Esophagus squamous epithelium (tissue), 5 donors: ENCODE results near the gene SLC35E1. TPM values are rescaled to one million over a fixed set of nuclear protein-coding genes. Genes with fewer than 3 reads are reported as not detected.

Source experiments
- DNase-seq: peaks from one replicate; lab custom pipeline; 2025; lab: John Stamatoyannopoulos, UW
- H3K27ac ChIP-seq, 4 donors: fragments of 200-600 bp; sonication (generic); one replicate each; pipeline ENCODE4 v1.5.1; 2016 to 2019; ENCODE audit warnings: mild to moderate bottlenecking in 1 of 4
- H3K27me3 ChIP-seq, 4 donors: fragments of 200-600 bp; sonication (generic); 1 replicate in 3 of 4; 2 replicates in 1 of 4; pipeline versions ENCODE4 v1.5.1 to v1.6.0; 2017 to 2021; ENCODE audit warnings: antibody characterized with exemption in 1 of 4
- H3K36me3 ChIP-seq, 3 donors: fragments of 200-600 bp; sonication (generic); one replicate each; pipeline ENCODE4 v1.5.1; 2016 to 2019
- H3K4me1 ChIP-seq, 3 donors: fragments of 200-600 bp; sonication (generic); one replicate each; pipeline ENCODE4 v1.5.1; 2017 to 2019
- H3K4me3 ChIP-seq, 4 donors: fragments of 200-600 bp; sonication (generic); 1 replicate in 3 of 4; 2 replicates in 1 of 4; pipeline ENCODE4 v1.5.1; 2016 to 2019; ENCODE audit warnings: mild to moderate bottlenecking in 2 of 4, moderate library complexity in 1 of 4
- H3K9me3 ChIP-seq, 3 donors: fragments of 200-600 bp; sonication (generic); one replicate each; pipeline ENCODE4 v1.5.1; 2016 to 2019
- POLR2A ChIP-seq, 4 donors: fragments of 450-650 bp; IDR thresholded peaks; one replicate each; pipeline ENCODE4 v1.6.1; 2017; ENCODE audit warnings: antibody characterized with exemption in 4 of 4, mild to moderate bottlenecking in 4 of 4, moderate library complexity in 3 of 4
- WGBS, 2 donors: methylation state at CpG; one replicate each; pipeline ENCODE4 v1.1.5; 2018; 5-methylcytosine and 5-hydroxymethylcytosine counted together
- intact Hi-C: fragments of 100-400 bp; cut with DNase I; formaldehyde crosslinking; loops from one replicate; pipeline ENCODE4 v1.15.0; 2022
- total RNA-seq, 4 donors: library from RNA; depleted of rRNA; stranded (reverse); fragments of >200 nt; gene quantifications; one replicate each; pipeline ENCODE4 v1.1.0, GENCODE V29; 2016
- TF ChIP-seq, protein P1 (sequence below), 6 experiments: fragments of 450-650 bp in 4 of 6; fragments of 200-600 bp in 2 of 6; sonication (generic) in 2 of 6; IDR thresholded peaks; one replicate each; pipeline ENCODE4 v1.5.1; 2016 to 2019; ENCODE audit warnings: antibody characterized with exemption in 6 of 6, mild to moderate bottlenecking in 4 of 6, moderate library complexity in 4 of 6
- donor health status: DM: yes; HTN: yes; CAD: no.

The SLC35E1 gene
- total RNA-seq, 4 donors from 2014 or later: 22.6 to 29.4 (median 25.3) TPM

DNA sequence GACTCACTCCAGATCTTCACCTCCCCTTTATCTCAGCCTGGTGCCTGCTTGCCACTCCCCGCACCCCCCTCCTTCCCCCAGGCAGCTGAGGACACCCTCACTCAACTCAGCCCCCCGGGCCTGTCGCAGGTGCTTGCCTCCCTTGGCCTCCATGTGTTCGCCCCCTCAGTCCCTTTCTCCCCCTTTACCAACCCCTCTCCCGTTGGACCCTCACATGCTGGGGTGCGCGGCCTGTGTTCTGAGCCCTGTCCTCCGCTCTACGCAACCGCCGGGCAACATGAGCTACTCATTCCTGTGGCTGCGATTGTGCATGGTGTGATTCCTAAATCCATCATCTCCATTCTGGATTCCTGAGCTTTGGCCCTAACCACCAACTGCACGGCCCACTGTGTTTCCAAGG lies 35.1 kb downstream of the SLC35E1 start:
- H3K36me3 ChIP-seq: peaks cover 15 to 84% (median 36%) of the 10 kb centered on the region in 3 donors
- H3K4me1 ChIP-seq: peaks cover 18 to 44% (median 23%) of the 10 kb centered on the region in 3 donors

DNA sequence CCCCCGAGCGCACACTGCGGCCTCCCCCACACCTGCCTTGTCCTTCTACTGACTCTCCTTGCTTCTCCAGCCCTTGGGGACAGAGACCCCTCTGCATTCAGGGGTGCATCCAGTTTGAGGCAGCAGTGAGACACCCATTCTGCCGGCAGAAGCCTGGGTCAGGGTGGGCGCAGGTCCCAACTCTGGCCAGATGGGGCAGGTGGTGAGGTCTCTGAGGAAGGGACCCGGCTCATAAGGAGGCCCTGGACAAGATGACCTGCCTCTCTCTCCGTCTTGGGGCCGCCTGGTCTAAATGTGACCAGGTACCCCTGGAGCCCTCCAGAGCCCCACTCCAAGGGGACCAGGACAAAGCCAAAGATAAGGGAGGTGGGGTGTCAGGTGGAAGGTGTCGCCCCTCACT lies 36.1 kb downstream of the SLC35E1 start:
- intact Hi-C loops: no loop called here

More for the DNA sequence above, 35.1 kb downstream of the SLC35E1 start:
- H3K4me3 ChIP-seq: no peak overlapping the region
- no peak overlapping the region for H3K27ac ChIP-seq
- TF ChIP-seq POLR2A (IDR thresholded peaks at IDR 0.05): no peak
- TF ChIP-seq, protein P1, sequence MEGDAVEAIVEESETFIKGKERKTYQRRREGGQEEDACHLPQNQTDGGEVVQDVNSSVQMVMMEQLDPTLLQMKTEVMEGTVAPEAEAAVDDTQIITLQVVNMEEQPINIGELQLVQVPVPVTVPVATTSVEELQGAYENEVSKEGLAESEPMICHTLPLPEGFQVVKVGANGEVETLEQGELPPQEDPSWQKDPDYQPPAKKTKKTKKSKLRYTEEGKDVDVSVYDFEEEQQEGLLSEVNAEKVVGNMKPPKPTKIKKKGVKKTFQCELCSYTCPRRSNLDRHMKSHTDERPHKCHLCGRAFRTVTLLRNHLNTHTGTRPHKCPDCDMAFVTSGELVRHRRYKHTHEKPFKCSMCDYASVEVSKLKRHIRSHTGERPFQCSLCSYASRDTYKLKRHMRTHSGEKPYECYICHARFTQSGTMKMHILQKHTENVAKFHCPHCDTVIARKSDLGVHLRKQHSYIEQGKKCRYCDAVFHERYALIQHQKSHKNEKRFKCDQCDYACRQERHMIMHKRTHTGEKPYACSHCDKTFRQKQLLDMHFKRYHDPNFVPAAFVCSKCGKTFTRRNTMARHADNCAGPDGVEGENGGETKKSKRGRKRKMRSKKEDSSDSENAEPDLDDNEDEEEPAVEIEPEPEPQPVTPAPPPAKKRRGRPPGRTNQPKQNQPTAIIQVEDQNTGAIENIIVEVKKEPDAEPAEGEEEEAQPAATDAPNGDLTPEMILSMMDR (IDR thresholded peaks at IDR 0.05): no peak
- H3K27me3 ChIP-seq: no peaks in the 10 kb centered on the region
- DNase-seq: no peak
- intact Hi-C loops: no loop called here
- no peaks in the 10 kb centered on the region for H3K9me3 ChIP-seq
- WGBS, 2 donors: 91 to 95% methylated on average over 11 to 12 of the region's 13 CpGs

DNA sequence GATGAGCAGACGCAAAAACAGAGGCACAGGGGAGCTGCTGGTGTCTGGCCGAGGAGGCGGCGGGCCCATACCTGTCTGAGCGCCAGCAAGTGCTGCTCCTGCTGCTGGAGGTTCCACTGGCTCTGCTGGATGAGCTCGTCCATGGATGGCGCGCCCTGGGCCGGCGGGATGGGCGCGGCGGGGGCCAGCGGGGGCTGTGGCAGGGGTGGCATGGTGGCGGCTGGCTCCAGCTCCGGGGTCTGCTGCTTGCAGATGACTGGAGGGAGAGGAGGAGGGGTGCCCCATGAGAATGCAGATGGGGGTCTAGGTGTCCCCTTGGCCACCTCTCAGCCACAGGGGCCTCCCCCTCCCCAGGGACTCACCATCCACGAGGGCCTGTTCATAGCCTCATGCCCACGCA lies 36.8 kb downstream of the SLC35E1 start:
- Histone ChIP-seq H3K36me3 (peaks cover 32 to 100% (median 53%) of the 10 kb centered on the region in 3 donors), H3K27me3 (no peaks in the 10 kb centered on the region), H3K4me3 (no peak overlapping the region), H3K27ac (no peak overlapping the region), H3K4me1 (peaks cover 5 to 30% (median 11%) of the 10 kb centered on the region in 3 donors), H3K9me3 (no peaks in the 10 kb centered on the region)
- DNase-seq: no peak
- WGBS, 2 donors: 79 to 100% methylated on average over 1 to 2 of the region's 18 CpGs
- intact Hi-C loops: no loop called here
- TF ChIP-seq POLR2A (IDR thresholded peaks at IDR 0.05): no peak
- TF ChIP-seq, protein P1 (IDR thresholded peaks at IDR 0.05): no peak

More for the DNA sequence above, 36.1 kb downstream of the SLC35E1 start:
- Histone ChIP-seq H3K27me3 (no peaks in the 10 kb centered on the region), H3K4me3 (no peak overlapping the region), H3K36me3 (peaks cover 25 to 94% (median 46%) of the 10 kb centered on the region in 3 donors), H3K27ac (no peak overlapping the region), H3K9me3 (no peaks in the 10 kb centered on the region), H3K4me1 (peaks cover 13 to 38% (median 18%) of the 10 kb centered on the region in 3 donors)
- TF ChIP-seq, protein P1 (IDR thresholded peaks at IDR 0.05): no peak
- TF ChIP-seq POLR2A (IDR thresholded peaks at IDR 0.05): no peak
- WGBS, 2 donors: 97 to 100% methylated on average over 4 to 5 of the region's 9 CpGs
- no peak for DNase-seq

DNA sequence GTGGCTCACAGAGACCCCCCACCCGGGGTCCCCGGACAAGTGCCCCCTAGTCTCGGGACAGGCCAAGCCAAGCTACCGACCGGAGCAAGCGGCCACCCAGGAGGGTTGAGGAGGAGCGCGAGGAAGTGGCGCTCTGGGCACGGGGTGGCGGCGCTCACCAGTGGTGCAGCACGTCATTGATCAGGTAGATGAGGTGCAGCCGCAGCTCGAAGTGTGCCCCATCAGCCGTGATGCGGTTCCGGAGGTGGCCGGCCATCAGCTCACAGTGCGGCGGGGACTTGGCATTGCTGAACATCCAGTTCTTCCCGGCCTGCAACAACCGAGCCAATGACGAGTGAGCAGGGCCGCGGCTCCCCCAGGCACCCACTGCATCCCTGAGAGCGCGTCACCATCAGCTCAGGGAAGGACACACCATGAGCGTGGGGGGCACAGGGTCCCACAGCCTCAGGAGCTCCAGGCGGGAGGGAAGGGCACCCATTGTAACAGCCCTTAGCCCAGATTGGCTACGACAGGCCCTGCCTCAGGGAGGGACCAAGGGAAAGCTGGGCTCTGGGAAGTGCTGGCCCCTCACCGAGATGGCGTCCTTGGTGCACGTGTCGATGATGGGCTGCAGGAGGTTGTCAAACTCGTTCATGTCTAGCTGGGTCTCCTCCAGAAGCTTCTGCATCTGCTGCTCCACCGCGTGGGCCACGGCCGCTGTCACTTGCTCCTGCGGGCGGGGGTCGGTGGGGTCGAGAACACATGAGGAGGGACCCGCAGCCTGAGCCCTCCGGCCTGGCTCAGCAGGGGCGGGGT lies 39.6 kb downstream of the SLC35E1 start:
- Histone ChIP-seq H3K36me3 (peaks cover 46 to 100% (median 79%) of the 10 kb centered on the region in 3 donors), H3K27ac (no peak overlapping the region), H3K9me3 (no peaks in the 10 kb centered on the region), H3K4me1 (peaks cover 0 to 5% (median 0%) of the 10 kb centered on the region in 3 donors), H3K4me3 (no peak overlapping the region), H3K27me3 (no peaks in the 10 kb centered on the region)
- intact Hi-C loops: no loop called here
- WGBS, 2 donors: 95 to 97% methylated on average over 12 to 24 of the region's 47 CpGs
- DNase-seq: no peak
- TF ChIP-seq, protein P1 (IDR thresholded peaks at IDR 0.05): no peak
- no peak for TF ChIP-seq POLR2A (IDR thresholded peaks at IDR 0.05)

DNA sequence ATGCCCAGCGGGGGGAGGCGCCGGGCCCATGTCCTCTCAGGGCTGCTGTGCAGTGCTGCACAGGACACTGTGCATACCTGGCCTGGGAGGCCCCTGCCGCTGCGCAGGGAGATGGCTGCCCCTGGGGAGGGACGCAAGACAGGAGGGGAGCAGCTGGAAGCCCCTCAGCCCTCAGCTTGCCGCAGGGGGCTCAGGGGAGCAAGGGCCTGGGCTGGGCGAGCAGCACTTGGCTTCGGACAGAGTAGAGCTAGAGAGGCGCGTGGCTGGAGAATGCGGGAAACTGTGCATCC lies 40.9 kb downstream of the SLC35E1 start:
- Histone ChIP-seq H3K27me3 (no peaks in the 10 kb centered on the region), H3K9me3 (no peaks in the 10 kb centered on the region), H3K36me3 (peaks cover 53 to 100% (median 90%) of the 10 kb centered on the region in 3 donors), H3K4me1 (peaks cover 0 to 9% (median 0%) of the 10 kb centered on the region in 3 donors), H3K27ac (no peak overlapping the region), H3K4me3 (no peak overlapping the region)
- 97 to 100% methylated on average over 4 to 10 of the region's 12 CpGs for WGBS, 2 donors
- TF ChIP-seq, protein P1 (IDR thresholded peaks at IDR 0.05): no peak
- no peak for TF ChIP-seq POLR2A (IDR thresholded peaks at IDR 0.05)
- no peak for DNase-seq
- intact Hi-C loops: no loop called here
